Keratinocyte (primary cell): ENCODE measurements around the gene ANKRD60. TPM values are rescaled to one million over a fixed set of nuclear protein-coding genes. Genes with fewer than 3 reads are reported as not detected.

Experiments
- DNase-seq: peaks from one replicate; pipeline ENCODE4 v3.0.0-alpha.2; 2011; ENCODE audit warnings: low read depth, missing footprints, low spot score
- FAIRE-seq: peaks from 2 replicates; lab custom pipeline; 2011; peaks lifted over from hg19 to GRCh38; lab: Jason Lieb, UNC
- H2AFZ ChIP-seq: 2 replicates; pipeline ENCODE4 v1.6.0; 2012; ENCODE audit warnings: low read length, control low read depth, inconsistent platforms; ENCODE audit not compliant: control insufficient read depth
- H3K27ac ChIP-seq: 2 replicates; pipeline ENCODE4 v1.5.1; 2011; ENCODE audit warnings: low read length; ENCODE audit not compliant: control insufficient read depth, insufficient read depth
- H3K27me3 ChIP-seq: 3 replicates; pipeline ENCODE4 v1.6.0; 2011; ENCODE audit warnings: low read length; ENCODE audit not compliant: control insufficient read depth, insufficient read depth; ENCODE audit errors: extremely low read depth
- H3K36me3 ChIP-seq, 2 experiments: 2 replicates in 1 of 2; 3 replicates in 1 of 2; pipeline ENCODE4 v1.5.1; 2011; ENCODE audit warnings: low read length in 2 of 2, mild to moderate bottlenecking in 1 of 2; ENCODE audit not compliant: control insufficient read depth in 2 of 2, insufficient read depth in 2 of 2; ENCODE audit errors: extremely low read depth in 1 of 2
- H3K4me1 ChIP-seq: 3 replicates; pipeline ENCODE4 v1.5.1; 2011; ENCODE audit warnings: low read length; ENCODE audit not compliant: control insufficient read depth, insufficient read depth; ENCODE audit errors: extremely low read depth
- H3K4me2 ChIP-seq: 3 replicates; pipeline ENCODE4 v1.6.0; 2011; ENCODE audit warnings: low read depth, low read length; ENCODE audit not compliant: control insufficient read depth, insufficient read depth; ENCODE audit errors: extremely low read depth
- H3K4me3 ChIP-seq, 3 experiments: fragments of 200-600 bp in 1 of 3; sonication (generic) in 1 of 3; 2 replicates in 2 of 3; 3 replicates in 1 of 3; pipeline ENCODE4 v1.5.1; 2011 to 2016; ENCODE audit warnings: low read length in 3 of 3, mild to moderate bottlenecking in 3 of 3, control low read depth in 2 of 3, inconsistent platforms in 1 of 3, low read depth in 1 of 3, mixed read lengths in 1 of 3, mixed run types in 1 of 3, moderate library complexity in 1 of 3; ENCODE audit not compliant: control insufficient read depth in 2 of 3, insufficient read depth in 2 of 3; ENCODE audit errors: extremely low read depth in 1 of 3
- H3K79me2 ChIP-seq: 2 replicates; pipeline ENCODE4 v1.6.0; 2012; ENCODE audit warnings: low read length; ENCODE audit not compliant: control insufficient read depth, insufficient read depth
- H3K9ac ChIP-seq: 3 replicates; pipeline ENCODE4 v1.6.0; 2011; ENCODE audit warnings: low read length; ENCODE audit not compliant: control insufficient read depth, insufficient read depth; ENCODE audit errors: extremely low read depth
- H3K9me1 ChIP-seq: 3 replicates; pipeline ENCODE4 v1.6.0; 2011; ENCODE audit warnings: low read length; ENCODE audit not compliant: control insufficient read depth, insufficient read depth; ENCODE audit errors: extremely low read depth
- H3K9me3 ChIP-seq: 2 replicates; pipeline ENCODE4 v1.5.1; 2012; ENCODE audit warnings: low read depth, low read length; ENCODE audit not compliant: control insufficient read depth
- H4K20me1 ChIP-seq: 3 replicates; pipeline ENCODE4 v1.6.0; 2011; ENCODE audit warnings: low read length; ENCODE audit not compliant: control insufficient read depth, insufficient read depth; ENCODE audit errors: extremely low read depth
- EZH2 ChIP-seq: IDR thresholded peaks from one replicate; pipeline ENCODE4 v1.6.1; 2012; ENCODE audit warnings: inconsistent platforms, mild to moderate bottlenecking, low read length, moderate library complexity
- dilution Hi-C: fragments of 300-500 bp; cut with MboI; formaldehyde crosslinking; loops from one replicate; pipeline ENCODE4 v1.7.0; 2020; ENCODE audit warnings: low sequenced_read_pairs; ENCODE audit not compliant: extremely low pct_ligation_motif_present
- polyA plus RNA-seq, 5 experiments: library from polyadenylated mRNA; depleted of rRNA in 3 of 5; stranded (reverse) in 3 of 5; stranded (forward) in 1 of 5; unstranded in 1 of 5; fragments of >200 nt; gene quantifications; 1 replicate in 1 of 5; 2 replicates in 3 of 5; 3 replicates in 1 of 5; pipeline versions ENCODE4 v1.2.1 to v1.2.3, GENCODE V29; 2011 to 2012; ENCODE audit warnings: missing spikeins in 2 of 5, low read depth in 1 of 5, low replicate concordance in 1 of 5
- TF ChIP-seq, protein P1 (sequence below), 3 experiments: IDR thresholded peaks in 1 of 3; conservative IDR thresholded peaks in 1 of 3; optimal IDR thresholded peaks in 1 of 3; 2 replicates in 2 of 3; 3 replicates in 1 of 3; pipeline versions ENCODE3 to v1.5.1; 2011; ENCODE audit warnings: low read length in 3 of 3, mild to moderate bottlenecking in 3 of 3, moderate library complexity in 2 of 3, control low read depth in 1 of 3, inconsistent platforms in 1 of 3; ENCODE audit not compliant: insufficient read depth in 2 of 3; ENCODE audit errors: extremely low read depth in 1 of 3

The ANKRD60 gene
- polyA plus RNA-seq, 1 donor (not counting 4 experiments of a cell fraction or from before 2014, with no cell fraction given) = not detected

DNA sequence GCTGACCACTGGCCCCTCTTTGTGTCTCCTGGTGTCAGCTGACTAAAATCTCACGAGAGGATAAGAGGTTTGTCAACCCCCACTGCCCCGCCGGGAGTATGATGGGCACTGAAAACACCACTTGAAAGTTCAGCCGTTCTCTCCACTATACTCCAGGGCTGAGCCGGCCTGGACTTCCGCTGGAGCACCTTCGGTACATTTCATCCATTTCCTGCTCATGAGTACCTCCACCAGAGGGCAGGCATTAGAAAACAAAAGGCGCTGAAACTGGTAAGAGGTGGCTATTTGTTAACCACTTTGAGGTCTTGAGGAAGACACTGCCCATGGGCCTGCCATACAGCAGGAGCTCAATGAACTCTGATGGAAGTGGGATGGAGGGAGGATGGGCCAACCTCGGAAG is 17.9 kb upstream of the ANKRD60 start:
- DNase-seq (no peak), FAIRE-seq (no peak)
- H3K4me3 ChIP-seq = no peak overlapping the region
- dilution Hi-C loops = no loop called here
- H3K27me3 ChIP-seq = no peaks in the 10 kb centered on the region
- H4K20me1 ChIP-seq = no peaks in the 10 kb centered on the region
- no peak overlapping the region for H3K27ac ChIP-seq
- H3K79me2 ChIP-seq = peaks cover 3% of the 10 kb centered on the region
- H3K9me1 ChIP-seq = no peaks in the 10 kb centered on the region
- TF ChIP-seq, protein P1, sequence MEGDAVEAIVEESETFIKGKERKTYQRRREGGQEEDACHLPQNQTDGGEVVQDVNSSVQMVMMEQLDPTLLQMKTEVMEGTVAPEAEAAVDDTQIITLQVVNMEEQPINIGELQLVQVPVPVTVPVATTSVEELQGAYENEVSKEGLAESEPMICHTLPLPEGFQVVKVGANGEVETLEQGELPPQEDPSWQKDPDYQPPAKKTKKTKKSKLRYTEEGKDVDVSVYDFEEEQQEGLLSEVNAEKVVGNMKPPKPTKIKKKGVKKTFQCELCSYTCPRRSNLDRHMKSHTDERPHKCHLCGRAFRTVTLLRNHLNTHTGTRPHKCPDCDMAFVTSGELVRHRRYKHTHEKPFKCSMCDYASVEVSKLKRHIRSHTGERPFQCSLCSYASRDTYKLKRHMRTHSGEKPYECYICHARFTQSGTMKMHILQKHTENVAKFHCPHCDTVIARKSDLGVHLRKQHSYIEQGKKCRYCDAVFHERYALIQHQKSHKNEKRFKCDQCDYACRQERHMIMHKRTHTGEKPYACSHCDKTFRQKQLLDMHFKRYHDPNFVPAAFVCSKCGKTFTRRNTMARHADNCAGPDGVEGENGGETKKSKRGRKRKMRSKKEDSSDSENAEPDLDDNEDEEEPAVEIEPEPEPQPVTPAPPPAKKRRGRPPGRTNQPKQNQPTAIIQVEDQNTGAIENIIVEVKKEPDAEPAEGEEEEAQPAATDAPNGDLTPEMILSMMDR (optimal IDR thresholded peaks at IDR 0.05 in 1 of 3, IDR thresholded peaks at IDR 0.05 in 1 of 3, conservative IDR thresholded peaks at IDR 0.05 in 1 of 3; ENCODE audit: extremely low read depth in 1 of 3, insufficient read depth in 2 of 3, low read length in 3 of 3) = peak; percentile 15 to 25 (median 21)
- TF ChIP-seq EZH2 = no peak
- no peaks in the 10 kb centered on the region for H3K9me3 ChIP-seq
- peaks cover under 1% of the 10 kb centered on the region for H3K4me1 ChIP-seq
- H3K4me2 ChIP-seq = no peak overlapping the region
- peaks cover 30 to 38% of the 10 kb centered on the region in 2 experiments for H3K36me3 ChIP-seq
- no peak overlapping the region for H2AFZ ChIP-seq
- no peak overlapping the region for H3K9ac ChIP-seq

DNA sequence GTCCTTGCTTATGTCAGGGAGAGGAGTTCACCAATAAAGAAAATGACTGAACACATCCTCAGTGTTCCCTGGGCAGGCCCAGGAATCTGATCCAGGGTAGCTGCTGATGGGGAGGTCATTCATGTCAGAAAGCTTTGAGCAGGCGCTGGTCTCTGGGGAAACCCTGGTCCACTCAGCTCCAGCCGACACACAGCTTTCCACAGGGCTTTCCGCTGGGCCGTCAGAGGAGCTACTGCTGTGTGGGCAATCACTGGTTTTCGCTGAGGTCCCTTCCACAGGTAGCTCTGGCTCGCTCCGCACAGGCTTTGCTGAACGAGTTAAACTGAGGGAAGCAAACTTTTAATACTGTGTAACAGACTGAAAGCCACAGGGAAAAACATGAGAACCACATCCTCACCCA is 17.5 kb upstream of the ANKRD60 start:
- no peak for FAIRE-seq
- H3K36me3 ChIP-seq = peaks cover 26 to 34% of the 10 kb centered on the region in 2 experiments

More for the DNA sequence above, 17.5 kb upstream of the ANKRD60 start:
- H3K9me1 ChIP-seq = no peaks in the 10 kb centered on the region
- H3K27ac ChIP-seq = no peak overlapping the region
- dilution Hi-C loops = no loop called here
- TF ChIP-seq, protein P1 (optimal IDR thresholded peaks at IDR 0.05 in 1 of 3, IDR thresholded peaks at IDR 0.05 in 1 of 3, conservative IDR thresholded peaks at IDR 0.05 in 1 of 3; ENCODE audit: extremely low read depth in 1 of 3, insufficient read depth in 2 of 3, low read length in 3 of 3) = no peak
- no peak for TF ChIP-seq EZH2
- H3K79me2 ChIP-seq = no peaks in the 10 kb centered on the region
- no peak overlapping the region for H3K4me3 ChIP-seq
- no peaks in the 10 kb centered on the region for H3K27me3 ChIP-seq
- no peaks in the 10 kb centered on the region for H4K20me1 ChIP-seq
- no peak overlapping the region for H2AFZ ChIP-seq
- no peaks in the 10 kb centered on the region for H3K9me3 ChIP-seq
- no peaks in the 10 kb centered on the region for H3K4me1 ChIP-seq
- no peak for DNase-seq
- no peak overlapping the region for H3K9ac ChIP-seq
- no peak overlapping the region for H3K4me2 ChIP-seq
